ENCODE data around the gene PNMT.

Gene PNMT

GRCh38 chr17:39711851-39712250 lies 43.6 kb downstream of the PNMT start:
- DNase-seq: no peak

GRCh38 chr17:39714234-39714633 lies 46.0 kb downstream of the PNMT start:
- no peak for DNase-seq

GRCh38 chr17:39715375-39716072 lies 47.3 kb downstream of the PNMT start:
- DNase-seq: no peak

GRCh38 chr17:39716073-39716818 lies 48.0 kb downstream of the PNMT start:
- DNase-seq: no peak

GRCh38 chr17:39716879-39717536 lies 48.8 kb downstream of the PNMT start:
- no peak for DNase-seq

GRCh38 chr17:39717660-39718059 lies 49.4 kb downstream of the PNMT start:
- DNase-seq: no peak

GRCh38 chr17:39719563-39720355 lies 51.5 kb downstream of the PNMT start:
- DNase-seq: no peak
